A673 (cell line): ENCODE data around the gene EOLA1.

Experiments used
- CTCF ChIP-seq: fragments of 300-800, 200-600 bp; sonication (generic); conservative IDR thresholded peaks from 2 replicates; pipeline ENCODE4 v1.5.1; 2017; ENCODE audit warnings: low read depth, mild to moderate bottlenecking, antibody characterized with exemption, low read length, moderate library complexity, mixed read lengths
- EZH2 ChIP-seq: fragments of 200-600 bp; sonication (generic); IDR thresholded peaks from 2 replicates; pipeline ENCODE4 v1.6.1; 2017; ENCODE audit warnings: borderline replicate concordance, low read depth, mild to moderate bottlenecking, mixed read lengths, antibody characterized with exemption, low read length; ENCODE audit not compliant: poor library complexity, severe bottlenecking

DNA sequence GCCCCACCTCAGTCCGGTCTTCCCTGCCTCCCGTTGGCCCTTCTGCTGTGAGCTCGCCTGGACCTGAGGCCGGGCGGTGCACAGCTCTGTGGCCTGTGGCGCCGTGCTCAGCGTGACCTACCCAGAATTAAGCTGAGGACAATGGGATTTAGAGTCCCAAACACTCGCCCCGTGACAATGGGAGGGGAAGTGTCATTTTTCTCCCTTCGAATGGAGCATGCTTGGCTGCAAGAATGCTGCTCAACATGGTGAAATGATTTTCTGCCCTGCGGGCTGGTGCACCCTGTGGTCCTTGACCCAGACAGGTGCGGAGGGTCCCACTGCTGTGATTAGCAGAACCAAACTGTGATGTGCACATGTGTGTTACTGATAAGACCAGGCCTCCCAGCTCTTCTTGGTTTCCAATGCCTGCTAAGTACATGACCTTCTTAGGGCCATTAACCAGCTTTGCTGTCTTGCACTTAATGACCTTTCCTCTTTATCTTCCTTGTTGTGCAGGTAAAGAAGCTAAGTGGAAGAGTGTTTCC, 772 bp downstream of the EOLA1 start:
- no peak for TF ChIP-seq CTCF
- TF ChIP-seq EZH2: no peak
